ENCODE measurements around the gene TUSC7.

Gene TUSC7

DNA sequence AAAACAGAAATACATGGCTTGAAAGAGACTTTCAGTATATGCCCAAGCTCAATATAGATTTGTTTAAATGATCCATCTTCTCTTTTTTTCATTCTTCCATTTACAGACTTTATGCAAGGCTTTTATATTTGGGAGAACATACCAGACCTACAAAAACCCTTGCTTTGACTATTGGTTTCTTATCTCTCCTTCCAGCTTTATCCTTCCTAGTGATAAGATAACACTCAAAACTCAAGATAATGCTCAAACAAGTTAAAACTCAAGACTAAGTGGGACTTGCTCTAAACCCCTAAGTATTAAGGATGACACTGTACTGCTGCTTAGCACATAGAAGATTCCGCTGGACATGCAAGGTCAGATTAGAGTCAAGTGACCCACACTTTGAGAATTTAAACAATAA, 8.0 kb downstream of the TUSC7 start:
- Histone ChIP-seq H3K36me3 (ENCODE audit: insufficient read depth, low read length) (no peaks in the 10 kb centered on the region), H3K4me3 (ENCODE audit: low read length, poor library complexity, severe bottlenecking) (no peak overlapping the region), H3K9me3 (ENCODE audit: insufficient read depth, low read depth, low read length) (no peaks in the 10 kb centered on the region), H3K9ac (ENCODE audit: low read depth, low read length, poor library complexity, severe bottlenecking) (no peak overlapping the region), H3F3A (ENCODE audit: low read depth) (no peaks in the 10 kb centered on the region), H3K4me2 (ENCODE audit: low read depth, low read length, poor library complexity, severe bottlenecking) (no peak overlapping the region), H4K20me1 (ENCODE audit: insufficient read depth, low read length, poor library complexity, severe bottlenecking) (no peaks in the 10 kb centered on the region), H3K79me2 (ENCODE audit: insufficient read depth, low read length) (no peaks in the 10 kb centered on the region), H3K4me1 (ENCODE audit: insufficient read depth, low read length, poor library complexity, severe bottlenecking) (no peaks in the 10 kb centered on the region), H3K27me3 (ENCODE audit: insufficient read depth, low read length, poor library complexity, severe bottlenecking) (no peaks in the 10 kb centered on the region), H2AFZ (ENCODE audit: low read length) (no peak overlapping the region), H3K9me2 (replicated peaks; ENCODE audit: low read depth, low read length) (no peaks in the 10 kb centered on the region)
- no peak for TF ChIP-seq EZH2phosphoT487 (IDR thresholded peaks at IDR 0.05; ENCODE audit: borderline replicate concordance)
- TF ChIP-seq, protein P1, sequence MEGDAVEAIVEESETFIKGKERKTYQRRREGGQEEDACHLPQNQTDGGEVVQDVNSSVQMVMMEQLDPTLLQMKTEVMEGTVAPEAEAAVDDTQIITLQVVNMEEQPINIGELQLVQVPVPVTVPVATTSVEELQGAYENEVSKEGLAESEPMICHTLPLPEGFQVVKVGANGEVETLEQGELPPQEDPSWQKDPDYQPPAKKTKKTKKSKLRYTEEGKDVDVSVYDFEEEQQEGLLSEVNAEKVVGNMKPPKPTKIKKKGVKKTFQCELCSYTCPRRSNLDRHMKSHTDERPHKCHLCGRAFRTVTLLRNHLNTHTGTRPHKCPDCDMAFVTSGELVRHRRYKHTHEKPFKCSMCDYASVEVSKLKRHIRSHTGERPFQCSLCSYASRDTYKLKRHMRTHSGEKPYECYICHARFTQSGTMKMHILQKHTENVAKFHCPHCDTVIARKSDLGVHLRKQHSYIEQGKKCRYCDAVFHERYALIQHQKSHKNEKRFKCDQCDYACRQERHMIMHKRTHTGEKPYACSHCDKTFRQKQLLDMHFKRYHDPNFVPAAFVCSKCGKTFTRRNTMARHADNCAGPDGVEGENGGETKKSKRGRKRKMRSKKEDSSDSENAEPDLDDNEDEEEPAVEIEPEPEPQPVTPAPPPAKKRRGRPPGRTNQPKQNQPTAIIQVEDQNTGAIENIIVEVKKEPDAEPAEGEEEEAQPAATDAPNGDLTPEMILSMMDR (conservative IDR thresholded peaks at IDR 0.05; ENCODE audit: low read length): no peak

DNA sequence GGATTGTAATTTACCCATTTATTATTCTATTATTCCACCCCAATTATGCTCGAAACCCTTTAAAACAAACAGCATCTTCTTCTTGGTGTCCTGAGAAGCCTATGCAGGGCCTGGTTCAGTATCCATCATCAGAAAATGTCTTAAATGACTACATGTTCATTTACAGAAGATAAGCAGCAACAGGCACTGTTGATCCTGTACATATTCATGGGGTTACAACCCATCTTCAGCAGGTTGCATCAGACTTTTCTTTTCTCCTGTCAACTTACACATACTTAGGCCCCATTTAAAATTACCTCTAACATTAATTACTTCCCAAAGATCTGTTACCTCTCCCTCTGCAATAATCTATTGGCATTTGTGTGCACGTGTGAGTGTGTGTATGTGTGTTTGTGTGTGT, 18.9 kb downstream of the TUSC7 start:
- H3K9me2 ChIP-seq (replicated peaks; ENCODE audit: low read depth, low read length): no peaks in the 10 kb centered on the region
- H3K4me1 ChIP-seq (ENCODE audit: insufficient read depth, low read length, poor library complexity, severe bottlenecking): no peaks in the 10 kb centered on the region
- no peaks in the 10 kb centered on the region for H3K36me3 ChIP-seq (ENCODE audit: insufficient read depth, low read length)
- H3K79me2 ChIP-seq (ENCODE audit: insufficient read depth, low read length): no peaks in the 10 kb centered on the region
- H3K9ac ChIP-seq (ENCODE audit: low read depth, low read length, poor library complexity, severe bottlenecking): no peak overlapping the region
- no peak overlapping the region for H3K4me2 ChIP-seq (ENCODE audit: low read depth, low read length, poor library complexity, severe bottlenecking)
- no peaks in the 10 kb centered on the region for H4K20me1 ChIP-seq (ENCODE audit: insufficient read depth, low read length, poor library complexity, severe bottlenecking)
- no peak overlapping the region for H3K4me3 ChIP-seq (ENCODE audit: low read length, poor library complexity, severe bottlenecking)
- H3K27me3 ChIP-seq (ENCODE audit: insufficient read depth, low read length, poor library complexity, severe bottlenecking): no peaks in the 10 kb centered on the region
- H3K9me3 ChIP-seq (ENCODE audit: insufficient read depth, low read depth, low read length): no peaks in the 10 kb centered on the region
- no peak overlapping the region for H2AFZ ChIP-seq (ENCODE audit: low read length)
- TF ChIP-seq, protein P1 (conservative IDR thresholded peaks at IDR 0.05; ENCODE audit: low read length): no peak
- no peak for TF ChIP-seq EZH2phosphoT487 (IDR thresholded peaks at IDR 0.05; ENCODE audit: borderline replicate concordance)
- H3F3A ChIP-seq (ENCODE audit: low read depth): no peaks in the 10 kb centered on the region

GRCh38 chr3:116734243-116734642, 24.7 kb downstream of the TUSC7 start:
- TF ChIP-seq, protein P1 (conservative IDR thresholded peaks at IDR 0.05; ENCODE audit: low read length): no peak
- no peak for TF ChIP-seq EZH2phosphoT487 (IDR thresholded peaks at IDR 0.05; ENCODE audit: borderline replicate concordance)
- Histone ChIP-seq H3K4me3 (ENCODE audit: low read length, poor library complexity, severe bottlenecking) (no peak overlapping the region), H3K4me1 (ENCODE audit: insufficient read depth, low read length, poor library complexity, severe bottlenecking) (no peaks in the 10 kb centered on the region), H2AFZ (ENCODE audit: low read length) (no peak overlapping the region), H3K9me3 (ENCODE audit: insufficient read depth, low read depth, low read length) (no peaks in the 10 kb centered on the region), H3F3A (ENCODE audit: low read depth) (no peaks in the 10 kb centered on the region), H4K20me1 (ENCODE audit: insufficient read depth, low read length, poor library complexity, severe bottlenecking) (no peaks in the 10 kb centered on the region), H3K36me3 (ENCODE audit: insufficient read depth, low read length) (no peaks in the 10 kb centered on the region), H3K27me3 (ENCODE audit: insufficient read depth, low read length, poor library complexity, severe bottlenecking) (no peaks in the 10 kb centered on the region), H3K79me2 (ENCODE audit: insufficient read depth, low read length) (no peaks in the 10 kb centered on the region), H3K9me2 (replicated peaks; ENCODE audit: low read depth, low read length) (no peaks in the 10 kb centered on the region), H3K4me2 (ENCODE audit: low read depth, low read length, poor library complexity, severe bottlenecking) (no peak overlapping the region), H3K9ac (ENCODE audit: low read depth, low read length, poor library complexity, severe bottlenecking) (no peak overlapping the region)
